Stimulated activated CD8-positive, alpha-beta memory T cell treated with anti-CD3 and anti-CD28 coated beads, Interleukin-12 subunit alpha, Interleukin-12 subunit beta, amount 100 ng/mL, for 24 hours (primary cell): ENCODE results near the gene SCNM1.
"Not testable (repeated sequence)": the region's sequence is repeated elsewhere in the genome, so short reads cannot be mapped to it uniquely, and the experiment has no call there.

Experiments
- DNase-seq: peaks from one replicate; pipeline ENCODE4 v3.0.0-alpha.2; 2020; ENCODE audit errors: extremely low read depth

The SCNM1 gene

GRCh38 chr1:151193304-151193703, 27.4 kb downstream of the SCNM1 start:
- no peak for DNase-seq

- DNase-seq = no peak
Observed at GRCh38 chr1:151193856-151194255, 27.9 kb downstream of the SCNM1 start.

DNA sequence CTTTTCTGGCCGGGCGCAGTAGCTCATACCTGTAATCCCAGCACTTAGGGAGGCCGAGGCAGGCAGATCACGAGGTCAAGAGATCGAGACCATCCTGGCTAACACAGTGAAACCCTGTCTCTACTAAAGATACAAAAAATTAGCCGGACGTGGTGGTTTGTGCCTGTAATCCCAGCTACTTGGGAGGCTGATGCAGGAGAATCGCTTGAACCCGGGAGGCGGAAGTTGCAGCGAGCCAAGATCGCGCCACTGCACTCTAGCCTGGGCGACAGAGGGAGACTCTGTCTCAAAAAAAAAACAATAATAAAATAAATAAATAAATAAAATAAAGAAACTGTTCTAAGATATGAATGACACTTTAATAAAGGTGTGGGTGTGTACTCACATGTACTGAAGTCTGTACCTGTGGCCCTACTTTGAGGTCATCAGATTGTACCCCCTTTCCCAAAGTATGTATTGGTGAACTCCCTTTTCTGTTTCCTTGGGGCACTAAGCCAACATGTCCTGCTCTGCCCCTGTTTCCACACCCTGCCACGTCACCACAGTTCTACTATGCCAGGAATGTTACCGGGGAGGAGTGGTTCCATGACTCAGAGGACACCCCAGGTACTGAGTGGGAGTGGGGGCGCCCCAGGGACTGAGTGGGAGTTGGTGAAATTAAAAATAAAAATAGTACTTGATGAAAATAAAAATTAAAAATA, 29.1 kb downstream of the SCNM1 start:
- DNase-seq = not testable (repeated sequence)

DNA sequence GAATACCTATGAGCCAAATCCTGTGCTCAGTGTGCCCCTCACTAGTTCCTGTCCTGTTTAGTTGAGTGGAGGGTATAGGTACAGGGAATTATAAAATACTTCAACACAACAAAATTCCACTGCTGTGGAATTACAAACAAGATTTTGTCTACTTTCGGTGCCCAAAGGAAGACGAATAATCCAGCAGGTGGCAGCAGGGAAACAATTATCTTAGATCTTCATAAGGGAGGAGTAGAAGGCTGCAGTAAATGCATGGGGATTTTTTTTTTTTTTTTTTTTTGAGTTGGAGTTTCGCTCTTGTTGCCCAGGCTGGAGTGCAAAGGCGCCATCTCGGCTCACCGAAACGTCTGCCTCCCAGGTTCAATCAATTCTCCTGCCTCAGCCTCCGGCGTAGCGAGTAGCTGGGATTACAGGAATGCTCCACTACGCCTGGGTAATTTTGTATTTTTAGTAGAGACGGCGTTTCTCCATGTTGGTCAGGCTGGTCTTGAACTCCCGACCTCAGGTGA, 30.4 kb downstream of the SCNM1 start:
- DNase-seq = no peak

- DNase-seq = no peak
Observed at GRCh38 chr1:151197863-151198253, 31.9 kb downstream of the SCNM1 start.

DNA sequence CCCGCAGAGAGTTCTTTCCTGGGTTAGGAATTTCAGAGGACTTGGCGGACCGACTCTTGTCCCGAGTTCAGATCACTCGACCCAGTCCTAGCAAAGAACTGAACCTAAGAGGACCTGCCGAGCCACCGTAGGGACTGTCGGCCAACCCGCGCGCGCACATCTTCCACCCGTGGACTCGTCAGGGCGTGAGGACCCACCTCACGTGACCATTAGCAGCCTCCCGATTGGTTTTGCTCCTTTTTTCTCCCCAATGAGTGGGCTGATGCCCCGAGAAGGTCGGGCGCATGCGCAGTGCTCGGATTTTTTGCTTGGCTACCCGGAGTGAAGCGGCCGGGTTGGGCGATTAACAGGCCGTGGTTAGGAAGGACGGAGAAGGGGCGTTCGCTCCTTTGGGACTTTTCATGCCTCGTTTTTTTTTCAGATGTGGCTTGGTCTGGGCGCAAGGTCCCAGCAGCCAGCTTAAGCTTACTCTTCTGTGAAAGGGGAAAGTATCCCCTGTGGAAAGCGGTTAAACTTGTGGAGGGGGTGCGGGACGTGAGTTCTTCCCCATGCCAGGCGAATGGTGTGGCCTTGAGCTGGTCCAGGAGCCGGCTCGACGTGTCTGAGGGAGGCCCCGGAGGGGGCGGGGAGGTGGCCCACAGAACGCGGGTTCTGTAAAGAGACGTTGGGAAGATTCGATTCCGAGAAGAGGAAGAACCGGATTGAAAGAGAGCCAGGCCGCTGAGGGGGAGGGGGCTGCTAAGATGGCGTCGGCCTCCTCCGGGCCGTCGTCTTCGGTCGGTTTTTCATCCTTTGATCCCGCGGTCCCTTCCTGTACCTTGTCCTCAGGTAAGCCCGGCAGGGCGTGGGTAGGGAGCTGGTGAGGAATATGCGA, 32.5 kb downstream of the SCNM1 start, which contains the start of gene PIP5K1A:
Gene PIP5K1A (plus strand): TSS at position 299 of the 874 bp plus-strand sequence. CDS start 445 bp downstream, at position 744.
- peak; percentile 98 for DNase-seq

- no peak for DNase-seq
Observed at GRCh38 chr1:151199873-151200581, 34.1 kb downstream of the SCNM1 start.

DNA sequence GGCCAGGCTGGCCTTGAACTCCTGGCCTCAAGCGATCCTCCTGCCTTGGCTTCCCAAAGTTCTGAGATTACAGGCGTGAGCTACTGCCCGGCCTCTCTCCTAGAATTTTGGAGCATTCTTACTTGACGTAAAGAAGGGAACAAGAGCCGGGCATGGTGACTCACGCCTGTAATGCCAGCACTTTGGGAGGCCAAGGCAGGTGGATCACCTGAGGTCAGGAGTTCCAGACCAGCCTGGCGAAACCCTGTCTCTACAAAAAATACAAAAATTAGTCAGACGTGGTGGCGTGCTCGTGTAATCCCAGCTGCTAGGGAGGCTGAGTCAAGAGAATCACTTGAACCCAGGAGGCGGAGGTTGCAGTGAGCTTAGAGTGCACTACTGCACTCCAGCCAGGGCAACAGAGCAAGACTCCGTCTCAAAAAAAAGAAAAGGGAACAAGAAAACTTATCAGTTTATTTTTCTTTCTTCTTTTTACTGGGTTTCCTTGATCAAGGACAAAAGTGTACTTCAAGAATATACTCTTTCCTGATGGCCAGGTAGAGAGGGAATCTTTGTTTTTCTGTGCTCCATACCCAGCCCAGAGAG, 39.5 kb downstream of the SCNM1 start:
- DNase-seq = not testable (repeated sequence)

DNA sequence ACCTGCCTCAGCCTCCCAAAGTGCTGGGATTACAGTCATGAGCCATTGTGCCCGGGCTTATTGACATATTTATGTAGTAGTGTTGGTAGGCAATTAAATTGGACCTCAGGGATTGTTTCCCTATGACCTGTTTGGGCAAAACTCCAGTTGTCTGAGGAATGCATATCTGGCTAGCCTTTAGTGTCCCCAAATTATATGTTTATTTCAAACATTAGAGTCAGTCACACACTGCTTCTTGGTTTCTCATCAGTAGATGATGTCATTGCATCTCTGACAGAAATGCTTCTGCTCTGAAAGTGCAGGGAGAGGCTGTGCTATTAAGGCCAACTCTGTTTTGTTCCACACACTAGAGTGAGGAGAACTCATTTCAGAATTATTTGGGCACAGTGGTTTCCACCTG, 44.9 kb downstream of the SCNM1 start:
- no peak for DNase-seq

DNA sequence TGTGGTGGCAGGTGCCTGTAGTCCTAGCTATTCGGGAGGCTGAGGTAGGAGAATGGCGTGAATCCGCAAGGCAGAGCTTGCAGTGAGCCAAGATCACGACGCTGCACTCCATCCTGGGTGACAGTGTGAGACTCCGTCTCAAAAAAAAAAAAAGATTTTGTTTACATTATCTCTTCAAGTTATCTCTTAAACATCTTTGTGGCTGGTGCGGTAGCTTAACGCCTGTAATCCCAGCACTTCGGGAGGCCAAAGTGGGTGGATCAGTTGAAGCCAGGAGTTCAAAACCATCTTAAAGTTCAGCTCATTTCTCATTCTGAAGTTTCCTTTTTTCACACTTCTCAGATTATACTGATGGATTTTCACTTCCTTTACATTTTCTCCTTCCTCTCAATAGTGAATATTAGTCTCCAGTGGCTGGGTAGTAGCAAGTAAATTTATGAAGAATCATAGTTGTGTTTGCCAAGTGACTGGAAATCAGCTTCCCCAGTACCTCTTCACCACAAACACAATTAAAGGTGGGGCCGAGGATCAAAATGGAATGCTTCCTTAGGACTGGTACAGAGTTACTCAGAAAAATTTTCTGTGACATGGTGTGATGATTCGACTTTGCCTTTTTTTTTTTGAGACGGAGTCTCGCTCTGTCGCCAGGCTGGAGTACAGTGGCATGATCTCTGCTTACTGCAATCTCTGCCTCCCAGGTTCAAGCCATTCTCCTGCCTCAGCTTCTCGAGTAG, 46.2 kb downstream of the SCNM1 start:
- no peak for DNase-seq

DNA sequence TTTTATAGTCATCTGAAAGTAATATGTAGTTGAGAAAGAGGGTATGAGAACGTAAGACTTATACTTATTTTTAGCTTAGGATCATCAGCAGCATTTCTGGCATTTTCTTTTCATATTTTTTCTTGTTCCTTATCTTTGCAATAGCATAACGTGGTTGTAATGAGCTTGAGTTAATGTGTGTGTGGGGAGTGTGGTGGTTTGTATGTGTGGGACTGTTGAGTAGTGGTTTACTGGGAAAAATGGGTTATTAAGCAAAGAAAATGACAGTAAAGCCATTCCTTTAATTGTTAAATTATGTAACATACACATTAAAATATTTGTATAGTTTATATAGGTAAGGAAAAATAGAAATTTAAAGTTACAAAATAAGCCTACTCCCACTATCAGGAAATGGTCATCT, 47.6 kb downstream of the SCNM1 start:
- DNase-seq = no peak
